D721Med (cell line): ENCODE measurements around the gene ARL8B.
"Not testable (repeated sequence)": the region's sequence is repeated elsewhere in the genome, so short reads cannot be mapped to it uniquely, and the experiment has no call there.

Source experiments
- DNase-seq: peaks from one replicate; pipeline ENCODE4 v3.0.0; 2011; ENCODE audit warnings: low spot score; ENCODE audit not compliant: insufficient read length
- FAIRE-seq: peaks from 2 replicates; lab custom pipeline; 2011; peaks lifted over from hg19 to GRCh38; lab: Jason Lieb, UNC
- CTCF ChIP-seq: IDR thresholded peaks from 2 replicates; pipeline ENCODE4 v1.5.1; 2012; ENCODE audit warnings: mild to moderate bottlenecking, control low read depth; ENCODE audit not compliant: insufficient read depth; ENCODE audit errors: missing control alignments

The ARL8B gene

DNA sequence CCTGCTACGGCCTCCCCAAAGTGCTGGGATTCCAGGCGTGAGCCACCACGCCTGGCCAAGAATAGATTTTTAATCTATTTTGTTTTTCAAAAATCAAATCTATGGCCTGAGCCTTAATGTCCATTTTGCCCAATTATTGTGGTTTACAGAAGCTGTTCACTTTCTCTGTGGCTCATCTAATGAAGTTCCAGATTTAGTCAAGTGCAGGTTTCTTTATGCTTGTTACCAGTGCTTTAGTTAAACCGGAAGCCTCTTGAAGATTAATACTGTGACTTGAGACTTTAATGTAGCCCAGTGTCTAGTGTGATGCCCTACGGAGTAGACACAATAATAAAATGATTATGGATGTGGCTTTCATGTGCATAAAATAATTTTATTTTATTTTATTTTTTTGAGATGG is 48.9 kb downstream of the ARL8B start:
- DNase-seq = no peak
- FAIRE-seq = no peak
- no peak for TF ChIP-seq CTCF

DNA sequence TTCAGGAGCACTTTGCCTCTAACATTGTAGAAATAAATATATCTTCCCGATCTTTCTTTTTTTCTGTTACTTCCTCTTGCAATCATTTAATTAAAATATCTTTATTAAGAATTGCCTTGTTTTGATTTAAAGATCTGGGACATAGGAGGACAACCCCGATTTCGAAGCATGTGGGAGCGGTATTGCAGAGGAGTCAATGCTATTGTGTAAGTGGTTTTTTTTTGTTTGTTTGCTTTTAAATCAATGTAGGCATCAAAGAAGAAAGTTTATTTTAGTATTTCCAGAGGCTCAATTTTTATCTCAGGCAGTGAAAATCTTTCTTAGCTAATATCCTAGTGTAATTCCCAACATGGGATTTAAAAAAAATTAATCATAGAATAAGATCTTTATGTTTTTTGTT is 49.9 kb downstream of the ARL8B start:
- DNase-seq (no peak), FAIRE-seq (no peak)
- TF ChIP-seq CTCF = no peak

DNA sequence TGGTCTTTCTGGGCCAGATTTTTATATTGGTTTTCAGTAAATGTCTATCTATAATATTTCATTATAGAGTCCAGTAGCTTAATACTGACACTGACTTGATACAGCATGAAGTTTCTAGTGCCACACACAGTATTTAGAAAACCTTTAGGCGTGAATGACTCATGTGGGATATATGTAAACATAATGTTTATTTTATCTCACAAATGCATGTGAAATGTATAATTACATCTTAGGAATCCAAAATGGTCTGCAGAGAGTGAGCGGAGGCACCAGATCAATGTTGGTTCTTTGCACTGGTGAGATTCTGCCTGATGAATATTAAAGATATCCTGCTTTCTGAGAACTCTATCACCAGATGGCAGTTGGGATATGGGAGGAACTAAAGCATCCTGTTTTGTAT is 56.9 kb downstream of the ARL8B start:
- DNase-seq, FAIRE-seq: not testable (repeated sequence)

GRCh38 chr3:5181469-5182141 is 59.5 kb downstream of the ARL8B start:
- DNase-seq (no peak), FAIRE-seq (no peak)
- no peak for TF ChIP-seq CTCF

GRCh38 chr3:5183714-5184113 is 61.6 kb downstream of the ARL8B start:
- DNase-seq, FAIRE-seq: not testable (repeated sequence)

GRCh38 chr3:5184499-5184898 is 62.4 kb downstream of the ARL8B start:
- no peak for TF ChIP-seq CTCF
- DNase-seq (no peak), FAIRE-seq (no peak)

GRCh38 chr3:5185093-5185673 is 63.1 kb downstream of the ARL8B start:
- DNase-seq = no peak
- TF ChIP-seq CTCF = no peak
- no peak for FAIRE-seq

DNA sequence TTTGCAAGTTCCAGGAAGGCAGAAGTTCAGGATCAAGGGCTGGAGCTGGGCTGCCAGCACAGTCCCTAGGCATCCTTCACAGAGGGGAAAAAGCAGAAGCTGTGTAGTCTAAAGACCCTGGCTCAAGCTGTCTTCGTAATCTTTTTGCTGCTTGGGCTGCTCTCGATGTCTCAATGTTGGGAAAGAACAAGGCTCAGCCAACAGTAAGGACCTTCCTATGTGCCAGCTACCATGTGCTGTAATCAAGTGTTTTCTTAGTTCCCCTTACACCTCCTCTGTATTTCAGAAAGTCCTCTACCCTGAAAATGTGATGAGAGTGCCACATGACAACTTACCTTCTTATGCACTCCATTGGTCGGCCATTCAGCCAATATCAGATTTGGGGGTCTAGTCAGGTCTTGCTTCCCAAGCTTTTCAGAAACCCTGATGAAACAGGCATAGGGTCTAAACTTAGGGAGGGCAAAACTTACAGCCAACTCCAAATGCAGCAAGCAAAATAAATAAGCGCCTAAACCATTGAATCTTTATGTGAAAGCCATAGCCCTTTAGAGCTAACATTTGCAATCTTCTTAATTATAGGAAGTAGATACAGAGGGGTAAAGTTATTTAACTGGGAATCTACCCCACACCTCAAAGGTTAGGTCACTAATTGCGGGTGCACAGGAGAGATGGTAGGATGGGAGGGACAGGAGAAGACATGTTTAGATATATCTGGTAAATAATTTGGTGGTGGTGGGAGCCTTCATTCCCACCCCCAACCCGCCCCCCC is 64.2 kb downstream of the ARL8B start:
- FAIRE-seq (no peak), DNase-seq (no peak)
- no peak for TF ChIP-seq CTCF
